Naive B cell (primary cell): Measurements from ENCODE around the gene PAX2. TPM values are rescaled to one million over a fixed set of nuclear protein-coding genes. Genes with fewer than 3 reads are reported as not detected.
"Not testable (repeated sequence)": the region's sequence is repeated elsewhere in the genome, so short reads cannot be mapped to it uniquely, and the experiment has no call there.

ENCODE experiments used
- ATAC-seq, 2 donors: fragments of 150-1000 bp; cut with Tn5 transposase; 2 replicates each; pipeline ENCODE4 v1.10.0; 2021; ENCODE audit warnings: low read depth in 2 of 2, mild to moderate bottlenecking in 2 of 2, moderate library complexity in 2 of 2
- DNase-seq: peaks from one replicate; pipeline ENCODE4 v3.0.0; 2022
- H3K27ac Mint-ChIP-seq, 6 donors: one replicate each; pipeline ENCODE4 v1.8.0; 2020 to 2022; ENCODE audit warnings: mild to moderate bottlenecking in 6 of 6, mixed read lengths in 6 of 6, moderate library complexity in 5 of 6, inconsistent platforms in 2 of 6
- H3K27me3 Mint-ChIP-seq, 3 donors: one replicate each; pipeline ENCODE4 v1.8.0; 2021 to 2022; ENCODE audit warnings: mixed read lengths in 3 of 3, mild to moderate bottlenecking in 1 of 3
- H3K36me3 Mint-ChIP-seq, 2 donors: one replicate each; pipeline ENCODE4 v1.8.0; 2020 to 2022; ENCODE audit warnings: mixed read lengths in 2 of 2, inconsistent platforms in 1 of 2, mild to moderate bottlenecking in 1 of 2
- H3K4me1 Mint-ChIP-seq, 3 donors: one replicate each; pipeline ENCODE4 v1.8.0; 2020 to 2022; ENCODE audit warnings: mixed read lengths in 3 of 3, inconsistent platforms in 1 of 3, mild to moderate bottlenecking in 1 of 3, moderate library complexity in 1 of 3
- H3K4me3 Mint-ChIP-seq, 8 donors: one replicate each; pipeline ENCODE4 v1.8.0; 2020 to 2022; ENCODE audit warnings: mild to moderate bottlenecking in 8 of 8, mixed read lengths in 8 of 8, moderate library complexity in 8 of 8, inconsistent platforms in 2 of 8
- H3K9me3 Mint-ChIP-seq, 7 donors: one replicate each; pipeline ENCODE4 v1.8.0; 2020 to 2022; ENCODE audit warnings: mixed read lengths in 7 of 7, mild to moderate bottlenecking in 5 of 7, inconsistent platforms in 2 of 7, moderate library complexity in 1 of 7
- polyA plus RNA-seq, 6 donors: library from polyadenylated mRNA; unstranded; fragments of 300-500 nt; fragmentation: Illumina TruSeq; gene quantifications; one replicate each; pipeline ENCODE4 v1.2.3, GENCODE V29; 2021; ENCODE audit warnings: low read depth in 6 of 6

The PAX2 gene
- not detected for polyA plus RNA-seq

GRCh38 chr10:100744987-100745881 is at the start of gene PAX2:
Gene PAX2, plus strand, starts transcription at chr10:100745582. Its CDS starts 679 bp downstream, at chr10:100746261.
- Mint-ChIP-seq H3K27me3 (peaks cover 73 to 88% (median 81%) of the 10 kb centered on the region in 3 donors), H3K9me3 (peaks cover 0 to 7% (median 0%) of the 10 kb centered on the region in 7 donors)

GRCh38 chr10:100696477-100696901 is 48.9 kb upstream of the PAX2 start:
- Mint-ChIP-seq H3K4me1 (peaks cover 9 to 26% (median 12%) of the 10 kb centered on the region in 3 donors), H3K9me3 (peaks cover 0 to 3% (median 0%) of the 10 kb centered on the region in 7 donors), H3K36me3 (no peaks in the 10 kb centered on the region), H3K4me3 (no peak overlapping the region), H3K27me3 (peaks cover 2 to 27% (median 20%) of the 10 kb centered on the region in 3 donors), H3K27ac (peak overlapping the region in 3 of 6 donors; percentile 11 to 78 (median 13))
- peak; percentile 44 to 56 for ATAC-seq
- DNase-seq = no peak

More at GRCh38 chr10:100744987-100745881, at the start of gene PAX2:
- ATAC-seq = no peak
- peaks cover 52 to 70% (median 64%) of the 10 kb centered on the region in 3 donors for H3K4me1 Mint-ChIP-seq
- peaks cover 5 to 15% of the 10 kb centered on the region in 2 donors for H3K36me3 Mint-ChIP-seq
- H3K27ac Mint-ChIP-seq = peak within 1 kb of the TSS in 5 of 6 donors; percentile 11 to 86 (median 66)
- no peak for DNase-seq
- peak within 1 kb of the TSS; percentile 56 to 82 (median 80) for H3K4me3 Mint-ChIP-seq

GRCh38 chr10:100697070-100697469 is 48.3 kb upstream of the PAX2 start:
- H3K9me3 Mint-ChIP-seq = peaks cover 0 to 3% (median 0%) of the 10 kb centered on the region in 7 donors
- DNase-seq = no peak
- H3K4me3 Mint-ChIP-seq = peak overlapping the region in 2 of 8 donors; percentile 1 to 7
- H3K4me1 Mint-ChIP-seq = peaks cover 9 to 26% (median 12%) of the 10 kb centered on the region in 3 donors
- no peak for ATAC-seq
- no peaks in the 10 kb centered on the region for H3K36me3 Mint-ChIP-seq
- peaks cover 0 to 24% (median 17%) of the 10 kb centered on the region in 3 donors for H3K27me3 Mint-ChIP-seq
- H3K27ac Mint-ChIP-seq = no peak overlapping the region

GRCh38 chr10:100697631-100698030 is 47.8 kb upstream of the PAX2 start:
- H3K4me1 Mint-ChIP-seq = peaks cover 9 to 26% (median 12%) of the 10 kb centered on the region in 3 donors
- H3K27ac Mint-ChIP-seq = no peak overlapping the region
- H3K27me3 Mint-ChIP-seq = peaks cover 0 to 20% (median 14%) of the 10 kb centered on the region in 3 donors
- peaks cover 0 to 3% (median 0%) of the 10 kb centered on the region in 7 donors for H3K9me3 Mint-ChIP-seq
- DNase-seq (no peak), ATAC-seq (no peak)
- no peaks in the 10 kb centered on the region for H3K36me3 Mint-ChIP-seq
- H3K4me3 Mint-ChIP-seq = no peak overlapping the region

GRCh38 chr10:100701704-100702103 is 43.7 kb upstream of the PAX2 start:
- H3K9me3 Mint-ChIP-seq, DNase-seq, ATAC-seq, H3K4me3 Mint-ChIP-seq, H3K4me1 Mint-ChIP-seq, H3K27ac Mint-ChIP-seq, H3K36me3 Mint-ChIP-seq: not testable (repeated sequence)
- peaks cover 10 to 42% (median 24%) of the 10 kb centered on the region in 3 donors for H3K27me3 Mint-ChIP-seq

- ATAC-seq (no peak), DNase-seq (no peak)
- H3K27me3 Mint-ChIP-seq = peaks cover 37 to 53% (median 40%) of the 10 kb centered on the region in 3 donors
- no peak overlapping the region for H3K27ac Mint-ChIP-seq
- no peak overlapping the region for H3K4me3 Mint-ChIP-seq
- H3K9me3 Mint-ChIP-seq = peaks cover 0 to 4% (median 3%) of the 10 kb centered on the region in 7 donors
- H3K4me1 Mint-ChIP-seq = peaks cover 0 to 4% (median 2%) of the 10 kb centered on the region in 3 donors
- H3K36me3 Mint-ChIP-seq = peaks cover 0 to 13% of the 10 kb centered on the region in 2 donors
These were observed 40.2 kb upstream of the PAX2 start for GRCh38 chr10:100705139-100705538.

GRCh38 chr10:100707261-100707848 is 38.0 kb upstream of the PAX2 start:
- H3K4me1 Mint-ChIP-seq = peaks cover 0 to 5% (median 4%) of the 10 kb centered on the region in 3 donors
- H3K36me3 Mint-ChIP-seq = peaks cover 0 to 13% of the 10 kb centered on the region in 2 donors
- peaks cover 0 to 4% (median 3%) of the 10 kb centered on the region in 7 donors for H3K9me3 Mint-ChIP-seq
- ATAC-seq (no peak), DNase-seq (no peak)
- H3K27ac Mint-ChIP-seq = no peak overlapping the region
- H3K4me3 Mint-ChIP-seq = no peak overlapping the region
- peaks cover 57 to 72% (median 59%) of the 10 kb centered on the region in 3 donors for H3K27me3 Mint-ChIP-seq

GRCh38 chr10:100709146-100710082 is 36.0 kb upstream of the PAX2 start:
- ATAC-seq (no peak), DNase-seq (no peak)
- H3K4me3 Mint-ChIP-seq = peak overlapping the region in 1 of 8 donors; percentile 42
- no peak overlapping the region for H3K27ac Mint-ChIP-seq
- H3K4me1 Mint-ChIP-seq = peaks cover 4 to 11% (median 8%) of the 10 kb centered on the region in 3 donors
- H3K27me3 Mint-ChIP-seq = peaks cover 65 to 84% (median 75%) of the 10 kb centered on the region in 3 donors
- H3K36me3 Mint-ChIP-seq = peaks cover 0 to 13% of the 10 kb centered on the region in 2 donors
- peaks cover 0 to 5% (median 2%) of the 10 kb centered on the region in 7 donors for H3K9me3 Mint-ChIP-seq

- H3K4me3 Mint-ChIP-seq = no peak overlapping the region
- peaks cover 9 to 18% (median 11%) of the 10 kb centered on the region in 3 donors for H3K4me1 Mint-ChIP-seq
- peaks cover 0 to 8% (median 5%) of the 10 kb centered on the region in 7 donors for H3K9me3 Mint-ChIP-seq
- no peak overlapping the region for H3K27ac Mint-ChIP-seq
- peaks cover 0 to 19% of the 10 kb centered on the region in 2 donors for H3K36me3 Mint-ChIP-seq
- no peak for ATAC-seq
- H3K27me3 Mint-ChIP-seq = peaks cover 73 to 86% (median 84%) of the 10 kb centered on the region in 3 donors
- no peak for DNase-seq
These were observed 35.1 kb upstream of the PAX2 start for GRCh38 chr10:100710151-100710871.

GRCh38 chr10:100713049-100713858 is 32.1 kb upstream of the PAX2 start:
- no peak for DNase-seq
- ATAC-seq = no peak
- Mint-ChIP-seq H3K27ac (no peak overlapping the region), H3K9me3 (peaks cover 0 to 6% (median 3%) of the 10 kb centered on the region in 7 donors), H3K36me3 (peaks cover 0 to 16% of the 10 kb centered on the region in 2 donors), H3K27me3 (peaks cover 78 to 90% (median 87%) of the 10 kb centered on the region in 3 donors), H3K4me3 (peak overlapping the region in 5 of 8 donors; percentile 32 to 85 (median 38)), H3K4me1 (peaks cover 12 to 21% (median 13%) of the 10 kb centered on the region in 3 donors)

GRCh38 chr10:100713859-100714565 is 31.4 kb upstream of the PAX2 start:
- Mint-ChIP-seq H3K36me3 (peaks cover 0 to 13% of the 10 kb centered on the region in 2 donors), H3K4me1 (peaks cover 12 to 21% (median 13%) of the 10 kb centered on the region in 3 donors), H3K27ac (no peak overlapping the region), H3K9me3 (peaks cover 0 to 6% (median 3%) of the 10 kb centered on the region in 7 donors), H3K27me3 (peaks cover 80 to 90% (median 90%) of the 10 kb centered on the region in 3 donors), H3K4me3 (peak overlapping the region in 5 of 8 donors; percentile 2 to 72 (median 48))
- no peak for DNase-seq
- ATAC-seq = no peak
